ENCODE measurements around the gene NUDT8. TPM values are rescaled to one million over a fixed set of nuclear protein-coding genes. Genes with fewer than 3 reads are reported as not detected.
"Not testable (repeated sequence)": the region's sequence is repeated elsewhere in the genome, so short reads cannot be mapped to it uniquely, and the experiment has no call there.

Gene NUDT8
- total and polyA plus RNA-seq, 12 donors, result 1.9 to 40.6 (median 7.6) TPM

GRCh38 chr11:67605231-67606011, 24.3 kb downstream of the NUDT8 start:
- Histone ChIP-seq H3K27me3 (no peaks in the 10 kb centered on the region), H3K27ac (no peak overlapping the region), H3K4me1 (replicated peaks in 1 of 2) (peaks cover 13 to 14% of the 10 kb centered on the region in 2 donors), H3K36me3 (replicated peaks in 1 of 2) (peaks cover 0 to 20% of the 10 kb centered on the region in 2 donors), H3K4me3 (no peak overlapping the region), H3K9me3 (replicated peaks in 1 of 3) (no peaks in the 10 kb centered on the region)
- no peak for DNase-seq
- 67 to 76% (median 69%) methylated on average over 8 to 11 of the region's 11 CpGs for WGBS, 4 donors
- intact Hi-C loops (cut with DNase I), result no loop called here
- no peak for TF ChIP-seq CTCF (IDR thresholded peaks at IDR 0.05)
- no peak for TF ChIP-seq POLR2A (IDR thresholded peaks at IDR 0.05)

- Histone ChIP-seq H3K9me3 (replicated peaks in 1 of 3) (no peaks in the 10 kb centered on the region), H3K36me3 (replicated peaks in 1 of 2) (peaks cover 0 to 14% of the 10 kb centered on the region in 2 donors), H3K4me1 (replicated peaks in 1 of 2) (peaks cover 13 to 14% of the 10 kb centered on the region in 2 donors), H3K27ac (no peak overlapping the region), H3K4me3 (no peak overlapping the region), H3K27me3 (no peaks in the 10 kb centered on the region)
- 63 to 86% (median 80%) methylated on average over 1 to 2 of the region's 2 CpGs for WGBS, 4 donors
- no peak for DNase-seq
- intact Hi-C loops (cut with DNase I), result no loop called here
- TF ChIP-seq CTCF (IDR thresholded peaks at IDR 0.05), result no peak
- no peak for TF ChIP-seq POLR2A (IDR thresholded peaks at IDR 0.05)
Observed at GRCh38 chr11:67604815-67605214, 24.9 kb downstream of the NUDT8 start.

- H3K36me3 ChIP-seq (replicated peaks in 1 of 2); H3K27ac ChIP-seq; H3K27me3 ChIP-seq; intact Hi-C loops (cut with DNase I); H3K9me3 ChIP-seq (replicated peaks in 1 of 3); DNase-seq; H3K4me3 ChIP-seq: not testable (repeated sequence)
- H3K4me1 ChIP-seq (replicated peaks in 1 of 2), result peaks cover 13 to 14% of the 10 kb centered on the region in 2 donors
- WGBS, 4 donors, result 63 to 74% (median 69%) methylated on average over 2 of the region's 4 CpGs
Observed at GRCh38 chr11:67604119-67604518, 25.6 kb downstream of the NUDT8 start.

- intact Hi-C loops (cut with DNase I), result no loop called here
- H3K27ac ChIP-seq, result no peak overlapping the region
- H3K36me3 ChIP-seq (replicated peaks in 1 of 2), result no peaks in the 10 kb centered on the region
- 83 to 88% (median 85%) methylated on average over 3 to 7 of the region's 7 CpGs for WGBS, 4 donors
- H3K4me1 ChIP-seq (replicated peaks in 1 of 2), result peaks cover under 1 to 2% of the 10 kb centered on the region in 2 donors
- H3K9me3 ChIP-seq (replicated peaks in 1 of 3), result no peaks in the 10 kb centered on the region
- H3K27me3 ChIP-seq, result no peaks in the 10 kb centered on the region
- TF ChIP-seq POLR2A (IDR thresholded peaks at IDR 0.05) (no peak), CTCF (IDR thresholded peaks at IDR 0.05) (no peak)
- DNase-seq, result no peak
- H3K4me3 ChIP-seq, result no peak overlapping the region
Observed at GRCh38 chr11:67601098-67601497, 28.6 kb downstream of the NUDT8 start.

Data from adrenal gland (tissue), 12 donors.